Endothelial cell of umbilical vein (primary cell): ENCODE measurements around the gene MMP1. TPM values are rescaled to one million over a fixed set of nuclear protein-coding genes. Genes with fewer than 3 reads are reported as not detected.

ENCODE experiments used
- BruUV-seq: library from RNA; stranded (reverse); fragments of 400-500 nt; replicated peaks from 2 replicates; lab custom pipeline; 2021; lab: Mats Ljungman, UMichigan
- CTCF ChIA-PET: fragments of 300-600, 350-600 bp; sonication (Branson Sonifier 250); formaldehyde crosslinking; loops from one replicate; lab custom pipeline; 2021; ENCODE audit warnings: antibody characterized with exemption, inconsistent platforms; lab: Charles Lee
- POLR2A ChIA-PET: fragments of 300-600, 350-600 bp; sonication (Branson Sonifier 250); formaldehyde crosslinking; loops from one replicate; lab custom pipeline; 2021; ENCODE audit warnings: antibody characterized with exemption, inconsistent platforms; lab: Charles Lee
- DNase-seq: peaks from one replicate; pipeline ENCODE4 v3.0.0-alpha.2; 2011; ENCODE audit warnings: low read depth, low spot score
- FAIRE-seq: peaks from 2 replicates; lab custom pipeline; 2011; peaks lifted over from hg19 to GRCh38; lab: Jason Lieb, UNC
- H2AFZ ChIP-seq: 2 replicates; pipeline ENCODE4 v1.6.0; 2012; ENCODE audit warnings: low read depth, low read length, control low read depth, inconsistent platforms
- H3K27ac ChIP-seq: 2 replicates; pipeline ENCODE4 v1.5.1; 2011; ENCODE audit warnings: low read depth, mild to moderate bottlenecking, control low read depth, low read length, moderate library complexity; ENCODE audit not compliant: insufficient read depth
- H3K27me3 ChIP-seq, 2 experiments: 2 replicates each; pipeline versions ENCODE4 v1.6.0 to v1.6.1; 2011; ENCODE audit warnings: low read length in 2 of 2, mixed read lengths in 1 of 2; ENCODE audit not compliant: control insufficient read depth in 2 of 2, insufficient read depth in 2 of 2
- H3K36me3 ChIP-seq, 2 experiments: 2 replicates in 1 of 2; 3 replicates in 1 of 2; pipeline ENCODE4 v1.5.1; 2011; ENCODE audit warnings: low read length in 2 of 2, mild to moderate bottlenecking in 1 of 2, moderate library complexity in 1 of 2; ENCODE audit not compliant: control insufficient read depth in 2 of 2, insufficient read depth in 2 of 2; ENCODE audit errors: extremely low read depth in 1 of 2
- H3K4me1 ChIP-seq: 3 replicates; pipeline ENCODE4 v1.5.1; 2011; ENCODE audit warnings: mild to moderate bottlenecking, low read length; ENCODE audit not compliant: control insufficient read depth, insufficient read depth; ENCODE audit errors: extremely low read depth
- H3K4me2 ChIP-seq: 2 replicates; pipeline ENCODE4 v1.6.1; 2011; ENCODE audit warnings: low read length, control low read depth, mixed read lengths; ENCODE audit not compliant: insufficient read depth
- H3K4me3 ChIP-seq, 3 experiments: fragments of 200-600 bp in 1 of 3; sonication (generic), shearing (Covaris generic) in 1 of 3; replicated peaks in 1 of 3; 2 replicates each; pipeline ENCODE4 v1.5.1; 2011 to 2016; ENCODE audit warnings: control low read depth in 3 of 3, low read length in 3 of 3, mild to moderate bottlenecking in 2 of 3, inconsistent platforms in 1 of 3, low read depth in 1 of 3, moderate library complexity in 1 of 3; ENCODE audit not compliant: insufficient read depth in 1 of 3
- H3K79me2 ChIP-seq: 2 replicates; pipeline ENCODE4 v1.6.0; 2012; ENCODE audit warnings: low read length, inconsistent platforms; ENCODE audit not compliant: control insufficient read depth, insufficient read depth
- H3K9ac ChIP-seq: replicated peaks from 2 replicates; pipeline ENCODE3; 2011; ENCODE audit warnings: low read length, control low read depth; ENCODE audit not compliant: insufficient read depth; ENCODE audit errors: extremely low read depth
- H3K9me1 ChIP-seq: replicated peaks from 3 replicates; pipeline ENCODE4 v1.6.0; 2011; ENCODE audit warnings: mild to moderate bottlenecking, low read length; ENCODE audit not compliant: control insufficient read depth, insufficient read depth; ENCODE audit errors: extremely low read depth
- H3K9me3 ChIP-seq: replicated peaks from 2 replicates; pipeline ENCODE4 v1.5.1; 2012; ENCODE audit warnings: low read length, inconsistent platforms; ENCODE audit not compliant: control insufficient read depth, insufficient read depth
- H4K20me1 ChIP-seq: replicated peaks from 2 replicates; pipeline ENCODE3; 2011; ENCODE audit warnings: mild to moderate bottlenecking, low read length; ENCODE audit not compliant: control insufficient read depth, insufficient read depth; ENCODE audit errors: extremely low read depth
- EZH2 ChIP-seq: IDR thresholded peaks from 2 replicates; pipeline ENCODE4 v1.6.1; 2012; ENCODE audit warnings: borderline replicate concordance, low read depth, mild to moderate bottlenecking, moderate library complexity, low read length, inconsistent platforms; ENCODE audit not compliant: severe bottlenecking
- FOS ChIP-seq: IDR thresholded peaks from 2 replicates; pipeline ENCODE4 v1.6.1; 2011; ENCODE audit warnings: mild to moderate bottlenecking, low read length, moderate library complexity, borderline replicate concordance; ENCODE audit not compliant: insufficient read depth
- GATA2 ChIP-seq: IDR thresholded peaks from 2 replicates; pipeline ENCODE4 v1.7.0; 2011; ENCODE audit warnings: low read depth, mild to moderate bottlenecking, moderate library complexity, mixed read lengths, low read length; ENCODE audit not compliant: insufficient read length, insufficient read depth
- JUN ChIP-seq: IDR thresholded peaks from 2 replicates; pipeline ENCODE4 v1.6.1; 2011; ENCODE audit warnings: borderline replicate concordance, low read depth; ENCODE audit not compliant: insufficient read length, insufficient read depth
- MYC ChIP-seq: IDR thresholded peaks from one replicate; pipeline ENCODE4 v1.6.1; 2011; ENCODE audit warnings: mild to moderate bottlenecking, low read depth, low read length
- POLR2A ChIP-seq: IDR thresholded peaks from 2 replicates; pipeline ENCODE4 v1.6.1; 2012; ENCODE audit warnings: low read depth, mild to moderate bottlenecking, control low read depth, low read length
- POLR2AphosphoS5 ChIP-seq: IDR thresholded peaks from 2 replicates; pipeline ENCODE4 v1.6.1; 2012; ENCODE audit warnings: low read depth, mild to moderate bottlenecking, control low read depth, low read length, moderate library complexity; ENCODE audit not compliant: insufficient read depth
- dilution Hi-C: fragments of 300-500 bp; cut with MboI; formaldehyde crosslinking; loops from one replicate; pipeline ENCODE4 v1.15.0; 2019; ENCODE audit warnings: low sequenced_read_pairs; ENCODE audit not compliant: extremely low pct_ligation_motif_present
- intact Hi-C: fragments of 100-400 bp; cut with micrococcal nuclease; formaldehyde crosslinking; loops from one replicate; pipeline ENCODE4 v1.10.0; 2022
- polyA plus RNA-seq, 4 experiments: library from polyadenylated mRNA; depleted of rRNA in 3 of 4; stranded (reverse) in 3 of 4; unstranded in 1 of 4; fragments of >200 nt; gene quantifications; 2 replicates each; pipeline versions ENCODE4 v1.2.1 to v1.2.3, GENCODE V29; 2011 to 2012; ENCODE audit warnings: missing spikeins in 1 of 4
- total RNA-seq: library from RNA; stranded (reverse); gene quantifications from 2 replicates; pipeline ENCODE4 v1.2.3, GENCODE V29; 2021
- TF ChIP-seq, protein P1 (sequence below): IDR thresholded peaks from 2 replicates; pipeline ENCODE4 v1.6.1; 2011; ENCODE audit not compliant: insufficient read depth, insufficient read length
- TF ChIP-seq, protein P2 (sequence below), 2 donors: IDR thresholded peaks; 1 replicate in 1 of 2; 2 replicates in 1 of 2; pipeline ENCODE4 v1.5.1; 2011; ENCODE audit warnings: low read length in 2 of 2, mild to moderate bottlenecking in 2 of 2, moderate library complexity in 2 of 2, control low read depth in 1 of 2, inconsistent platforms in 1 of 2, low read depth in 1 of 2; ENCODE audit not compliant: insufficient read depth in 1 of 2; ENCODE audit errors: extremely low read depth in 1 of 2

The MMP1 gene
- total and polyA plus RNA-seq, 2 donors (not counting 3 experiments of a cell fraction or from before 2014, with no cell fraction given) = 1.4 to 1,694 TPM

DNA sequence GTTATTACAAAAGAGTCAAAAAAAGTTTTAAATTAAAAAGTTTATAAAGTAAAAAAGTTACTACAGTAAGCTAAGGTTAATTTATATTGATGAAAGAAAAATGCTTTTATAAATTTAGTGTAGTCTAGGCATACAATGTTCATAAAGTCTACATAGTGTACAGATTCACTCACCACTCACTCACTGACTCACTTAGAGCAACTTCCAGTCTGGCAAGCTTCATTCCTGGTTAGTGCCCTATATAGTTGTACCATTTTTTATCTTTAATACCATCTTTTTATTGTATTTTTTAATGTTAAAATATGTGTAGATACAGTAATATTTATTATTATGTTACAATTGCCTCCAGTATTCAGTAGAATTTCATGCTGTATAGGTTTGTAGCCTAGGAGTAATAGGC is 14.9 kb downstream of the MMP1 start:
- FAIRE-seq = no peak
- TF ChIP-seq MYC (no peak), GATA2 (no peak), POLR2AphosphoS5 (no peak), EZH2 (no peak), JUN (no peak), POLR2A (no peak), FOS (no peak)
- TF ChIP-seq, protein P1, sequence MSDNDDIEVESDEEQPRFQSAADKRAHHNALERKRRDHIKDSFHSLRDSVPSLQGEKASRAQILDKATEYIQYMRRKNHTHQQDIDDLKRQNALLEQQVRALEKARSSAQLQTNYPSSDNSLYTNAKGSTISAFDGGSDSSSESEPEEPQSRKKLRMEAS = no peak
- TF ChIP-seq, protein P2, sequence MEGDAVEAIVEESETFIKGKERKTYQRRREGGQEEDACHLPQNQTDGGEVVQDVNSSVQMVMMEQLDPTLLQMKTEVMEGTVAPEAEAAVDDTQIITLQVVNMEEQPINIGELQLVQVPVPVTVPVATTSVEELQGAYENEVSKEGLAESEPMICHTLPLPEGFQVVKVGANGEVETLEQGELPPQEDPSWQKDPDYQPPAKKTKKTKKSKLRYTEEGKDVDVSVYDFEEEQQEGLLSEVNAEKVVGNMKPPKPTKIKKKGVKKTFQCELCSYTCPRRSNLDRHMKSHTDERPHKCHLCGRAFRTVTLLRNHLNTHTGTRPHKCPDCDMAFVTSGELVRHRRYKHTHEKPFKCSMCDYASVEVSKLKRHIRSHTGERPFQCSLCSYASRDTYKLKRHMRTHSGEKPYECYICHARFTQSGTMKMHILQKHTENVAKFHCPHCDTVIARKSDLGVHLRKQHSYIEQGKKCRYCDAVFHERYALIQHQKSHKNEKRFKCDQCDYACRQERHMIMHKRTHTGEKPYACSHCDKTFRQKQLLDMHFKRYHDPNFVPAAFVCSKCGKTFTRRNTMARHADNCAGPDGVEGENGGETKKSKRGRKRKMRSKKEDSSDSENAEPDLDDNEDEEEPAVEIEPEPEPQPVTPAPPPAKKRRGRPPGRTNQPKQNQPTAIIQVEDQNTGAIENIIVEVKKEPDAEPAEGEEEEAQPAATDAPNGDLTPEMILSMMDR (IDR thresholded peaks at IDR 0.05; ENCODE audit: extremely low read depth in 1 of 2, insufficient read depth in 1 of 2, low read depth in 1 of 2, low read length in 2 of 2) = no peak
- ChIA-PET CTCF (interaction anchor here (1.0 to 1.4 kb wide), 3 partner anchors 12 to 158 kb away, joined by 4 to 5 read pairs (median 4); no protein-coding TSS in a partner anchor), POLR2A (no interaction called here)
- H4K20me1 ChIP-seq = no peaks in the 10 kb centered on the region
- H3K27ac ChIP-seq = no peak overlapping the region
- no peak overlapping the region for H3K4me2 ChIP-seq
- peaks cover 14% of the 10 kb centered on the region for H3K4me1 ChIP-seq
- H3K9me1 ChIP-seq = no peaks in the 10 kb centered on the region
- no TSS peak for BruUV-seq
- H3K36me3 ChIP-seq = no peaks in the 10 kb centered on the region
- dilution Hi-C loops = no loop called here
- no peak overlapping the region for H3K9ac ChIP-seq
- H3K4me3 ChIP-seq = no peak overlapping the region
- no peaks in the 10 kb centered on the region for H3K79me2 ChIP-seq
- no peak for DNase-seq
- H3K27me3 ChIP-seq = no peaks in the 10 kb centered on the region
- no peak overlapping the region for H2AFZ ChIP-seq
- no peaks in the 10 kb centered on the region for H3K9me3 ChIP-seq
- intact Hi-C loops = no loop called here
